ENCODE measurements around the gene CLDN5.

CLDN5 gene

GRCh38 chr22:19568337-19569275 is 44.4 kb upstream of the CLDN5 start:
- no peaks in the 10 kb centered on the region for H3K36me3 Mint-ChIP-seq (ENCODE audit: low read depth)
- H3K4me1 Mint-ChIP-seq = peaks cover 11% of the 10 kb centered on the region
- H3K27ac Mint-ChIP-seq = no peak overlapping the region
- no peak overlapping the region for H3K4me3 Mint-ChIP-seq
- peaks cover 20% of the 10 kb centered on the region for H3K27me3 Mint-ChIP-seq (ENCODE audit: low read depth)
- peaks cover 11% of the 10 kb centered on the region for H3K9me3 Mint-ChIP-seq
- no peak for TF ChIP-seq CTCF (IDR thresholded peaks at IDR 0.05; ENCODE audit: unreplicated experiment in 3 of 3)

DNA sequence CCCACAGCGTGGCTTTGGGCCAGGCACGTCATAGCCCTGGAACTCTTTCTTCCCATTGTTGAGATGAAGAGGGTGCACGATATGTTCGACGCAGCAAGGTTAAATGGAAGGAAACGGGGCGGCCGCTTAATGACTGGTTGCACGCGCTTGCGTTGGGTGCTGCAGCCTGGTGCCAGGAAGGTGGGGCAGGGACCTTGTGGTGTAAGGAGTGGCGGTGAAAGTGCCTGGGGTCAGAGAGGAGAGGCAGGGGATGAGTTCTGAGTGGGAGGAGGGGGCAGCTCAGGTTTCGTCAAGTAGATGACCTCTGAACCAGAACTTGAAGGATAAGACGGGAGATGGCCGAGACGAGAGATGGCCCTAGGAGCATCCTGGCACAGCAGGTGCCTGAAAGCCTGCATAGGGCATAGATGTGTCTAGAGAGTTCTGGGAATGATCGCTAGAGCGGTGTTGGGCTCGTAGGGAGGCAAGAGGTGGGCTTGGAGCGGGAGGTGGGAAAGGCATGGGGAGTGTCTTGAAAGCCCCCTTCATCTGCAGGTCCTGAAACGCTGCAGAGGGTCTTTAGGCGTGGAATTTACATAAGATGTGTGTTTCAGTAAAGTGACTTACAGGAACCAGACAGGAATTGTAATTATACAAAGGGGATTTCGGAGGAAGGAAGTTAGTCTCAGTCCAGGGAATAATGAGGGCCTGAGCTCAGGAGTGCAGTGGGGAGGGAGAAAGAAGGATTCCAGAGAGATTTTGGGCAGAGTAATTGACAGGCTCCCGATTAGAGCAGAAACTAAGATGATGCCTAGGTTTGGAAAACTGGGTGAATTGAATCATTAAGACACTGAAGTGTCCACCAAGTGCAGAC is 43.2 kb upstream of the CLDN5 start:
- H3K27me3 Mint-ChIP-seq (ENCODE audit: low read depth) = peaks cover 20% of the 10 kb centered on the region
- TF ChIP-seq CTCF (IDR thresholded peaks at IDR 0.05; ENCODE audit: unreplicated experiment in 3 of 3) = no peak
- no peak overlapping the region for H3K27ac Mint-ChIP-seq
- H3K4me1 Mint-ChIP-seq = peaks cover 11% of the 10 kb centered on the region
- H3K4me3 Mint-ChIP-seq = no peak overlapping the region
- no peaks in the 10 kb centered on the region for H3K36me3 Mint-ChIP-seq (ENCODE audit: low read depth)
- H3K9me3 Mint-ChIP-seq = peaks cover 11% of the 10 kb centered on the region

- Mint-ChIP-seq H3K36me3 (ENCODE audit: low read depth) (no peaks in the 10 kb centered on the region), H3K9me3 (peaks cover 11% of the 10 kb centered on the region), H3K27me3 (ENCODE audit: low read depth) (peaks cover 22% of the 10 kb centered on the region), H3K4me1 (peaks cover 2% of the 10 kb centered on the region), H3K4me3 (no peak overlapping the region), H3K27ac (no peak overlapping the region)
- TF ChIP-seq CTCF (IDR thresholded peaks at IDR 0.05; ENCODE audit: unreplicated experiment in 3 of 3) = no peak
Observed at GRCh38 chr22:19566279-19567156, 42.3 kb upstream of the CLDN5 start.

DNA sequence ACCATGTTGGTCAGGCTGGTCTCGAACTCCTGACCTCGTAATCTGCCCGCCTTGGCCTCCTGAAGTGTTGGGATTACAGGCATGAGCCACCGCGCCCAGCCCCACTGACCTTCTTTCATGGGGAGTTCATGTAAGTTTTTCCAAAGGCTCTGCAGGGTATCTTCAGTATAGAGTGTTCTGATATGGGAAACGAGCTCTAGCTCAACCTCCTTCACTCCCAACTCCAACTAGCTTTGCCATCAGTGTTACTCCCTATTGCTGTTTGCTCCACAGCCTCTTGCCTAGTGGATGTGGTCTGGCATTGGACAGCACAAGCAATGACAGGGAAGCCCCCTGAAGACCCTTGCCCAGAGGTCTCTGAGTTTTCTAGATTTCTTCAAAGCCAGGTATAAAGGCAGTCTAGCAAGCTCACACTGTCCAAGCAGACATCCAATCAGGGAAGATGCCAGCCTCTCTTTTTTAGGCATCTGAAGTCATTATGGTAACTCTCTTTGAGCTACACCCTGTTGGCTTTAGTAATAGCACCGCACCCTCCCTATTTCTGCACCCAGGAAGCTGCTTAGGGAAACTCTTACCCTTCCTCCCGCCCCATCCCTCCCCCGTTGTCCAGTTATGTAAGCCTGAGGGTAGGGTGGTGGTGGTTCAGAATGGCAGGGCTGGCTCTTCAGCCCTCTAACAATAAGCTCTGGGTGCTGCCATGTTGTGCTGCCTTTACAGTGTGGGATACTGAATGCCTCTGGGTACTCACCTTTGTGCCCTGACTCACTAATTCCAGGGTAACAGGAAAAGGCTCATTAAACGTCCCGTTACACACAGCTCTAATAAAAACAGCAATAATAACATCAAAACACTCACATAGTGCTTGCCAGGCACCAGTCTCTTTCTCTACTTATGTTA is 41.4 kb upstream of the CLDN5 start:
- no peak overlapping the region for H3K27ac Mint-ChIP-seq
- H3K36me3 Mint-ChIP-seq (ENCODE audit: low read depth) = no peaks in the 10 kb centered on the region
- H3K9me3 Mint-ChIP-seq = peaks cover 13% of the 10 kb centered on the region

More for the DNA sequence above, 41.4 kb upstream of the CLDN5 start:
- TF ChIP-seq CTCF (IDR thresholded peaks at IDR 0.05; ENCODE audit: unreplicated experiment in 3 of 3) = no peak
- Mint-ChIP-seq H3K4me3 (no peak overlapping the region), H3K4me1 (no peaks in the 10 kb centered on the region), H3K27me3 (ENCODE audit: low read depth) (peaks cover 20% of the 10 kb centered on the region)
